Transverse colon (tissue), 4 donors: ENCODE data around the gene INKA2. TPM values are rescaled to one million over a fixed set of nuclear protein-coding genes. Genes with fewer than 3 reads are reported as not detected.

ENCODE experiments used
- DNase-seq: peaks from one replicate; pipeline ENCODE4 v3.0.0-alpha.2; 2019
- H3K27ac ChIP-seq, 4 donors: fragments of 200-600 bp; sonication (generic); 2 replicates each; pipeline ENCODE4 v1.5.1; 2016 to 2018; ENCODE audit warnings: inconsistent platforms in 4 of 4
- H3K27me3 ChIP-seq: fragments of 200-600 bp; sonication (generic); 2 replicates; pipeline ENCODE4 v1.5.1; 2017; ENCODE audit warnings: inconsistent platforms
- H3K36me3 ChIP-seq, 4 donors: fragments of 200-600 bp; sonication (generic); 2 replicates each; pipeline ENCODE4 v1.5.1; 2017 to 2019; ENCODE audit warnings: inconsistent platforms in 4 of 4
- H3K4me1 ChIP-seq, 4 donors: fragments of 200-600 bp; sonication (generic); 2 replicates each; pipeline ENCODE4 v1.5.1; 2017 to 2020; ENCODE audit warnings: inconsistent platforms in 4 of 4
- H3K4me3 ChIP-seq, 4 donors: fragments of 200-600 bp; sonication (generic); 1 replicate in 1 of 4; 2 replicates in 3 of 4; pipeline versions ENCODE4 v1.5.1 to v1.6.1; 2017 to 2019; ENCODE audit warnings: inconsistent platforms in 4 of 4
- H3K9me3 ChIP-seq, 2 donors: fragments of 200-600 bp; sonication (generic); 2 replicates each; pipeline ENCODE4 v1.5.1; 2017 to 2019; ENCODE audit warnings: inconsistent platforms in 2 of 2
- CTCF ChIP-seq, 5 experiments: fragments of 200-600 bp in 3 of 5; fragments of 450-650 bp in 2 of 5; sonication (generic) in 3 of 5; IDR thresholded peaks; 1 replicate in 2 of 5; 2 replicates in 3 of 5; pipeline ENCODE4 v1.5.1; 2016 to 2017; ENCODE audit warnings: antibody characterized with exemption in 5 of 5, inconsistent platforms in 3 of 5, mild to moderate bottlenecking in 2 of 5, moderate library complexity in 1 of 5
- EP300 ChIP-seq: sonication (generic); formaldehyde crosslinking; IDR thresholded peaks from one replicate; pipeline ENCODE4 v1.6.1; 2017; ENCODE audit warnings: antibody characterized with exemption, low read depth
- POLR2A ChIP-seq: fragments of 450-650 bp; IDR thresholded peaks from one replicate; pipeline ENCODE4 v1.6.1; 2016; ENCODE audit warnings: antibody characterized with exemption, mild to moderate bottlenecking, moderate library complexity
- POLR2AphosphoS5 ChIP-seq, 3 donors: sonication (generic); formaldehyde crosslinking; IDR thresholded peaks; one replicate each; pipeline ENCODE4 v1.6.1; 2016; ENCODE audit warnings: antibody characterized with exemption in 3 of 3
- WGBS, 2 donors: methylation state at CpG; one replicate each; pipeline ENCODE4 v1.1.5; 2018; ENCODE audit warnings: low coverage in 1 of 2; 5-methylcytosine and 5-hydroxymethylcytosine counted together
- in situ Hi-C, 4 donors: fragments of 200-750 bp; cut with MboI; loops; one replicate each; pipeline versions ENCODE4 v1.15.0 to v1.15.1; 2017; ENCODE audit warnings: low sequenced_read_pairs in 3 of 4, low pct_ligation_motif_present in 1 of 4, low pct_unique_long_range_greater_than_20kb in 1 of 4
- intact Hi-C: fragments of 100-400 bp; cut with DNase I; formaldehyde crosslinking; loops from one replicate; pipeline ENCODE4 v1.15.1; 2023; ENCODE audit warnings: low total_unique reads
- total RNA-seq, 4 donors: library from RNA; depleted of rRNA; stranded (reverse); fragments of >200 nt; gene quantifications; one replicate each; pipeline ENCODE4 v1.1.0, GENCODE V29; 2016

INKA2 gene
- total RNA-seq, 4 donors from 2014 or later = 1.8 to 2.7 TPM; not detected in 2

GRCh38 chr1:111720977-111721786, 18.0 kb downstream of the INKA2 start:
- Histone ChIP-seq H3K27me3 (no peaks in the 10 kb centered on the region), H3K4me1 (peaks cover 0 to 27% (median 9%) of the 10 kb centered on the region in 4 donors), H3K9me3 (no peaks in the 10 kb centered on the region), H3K36me3 (no peaks in the 10 kb centered on the region), H3K27ac (no peak overlapping the region), H3K4me3 (no peak overlapping the region)
- in situ Hi-C loops (no loop called here), intact Hi-C loops (no loop called here)
- DNase-seq = no peak
- WGBS, 2 donors = 61 to 79% methylated on average over 3 to 10 of the region's 10 CpGs
- TF ChIP-seq POLR2A (no peak), EP300 (no peak), CTCF (IDR thresholded peaks at IDR 0.05) (no peak), POLR2AphosphoS5 (IDR thresholded peaks at IDR 0.05) (no peak)

- in situ Hi-C loops (no loop called here), intact Hi-C loops (no loop called here)
- H3K36me3 ChIP-seq = no peaks in the 10 kb centered on the region
- peak in 1 of 3 donors; percentile 10 for TF ChIP-seq POLR2AphosphoS5 (IDR thresholded peaks at IDR 0.05)
- TF ChIP-seq EP300 = no peak
- no peak for DNase-seq
- H3K4me3 ChIP-seq = no peak overlapping the region
- 66 to 84% methylated on average over 5 to 7 of the region's 7 CpGs for WGBS, 2 donors
- H3K27me3 ChIP-seq = no peaks in the 10 kb centered on the region
- peak overlapping the region in 1 of 4 donors; percentile 3 for H3K27ac ChIP-seq
- H3K4me1 ChIP-seq = peaks cover 0 to 27% (median 9%) of the 10 kb centered on the region in 4 donors
- no peaks in the 10 kb centered on the region for H3K9me3 ChIP-seq
Observed at GRCh38 chr1:111720274-111720976, 18.8 kb downstream of the INKA2 start.

GRCh38 chr1:111719674-111720132, 19.5 kb downstream of the INKA2 start:
- no peak overlapping the region for H3K27ac ChIP-seq
- H3K9me3 ChIP-seq = no peaks in the 10 kb centered on the region
- H3K36me3 ChIP-seq = no peaks in the 10 kb centered on the region
- WGBS, 2 donors = 61% methylated on average over 4 of the region's 4 CpGs; no CpG with 5 or more reads in 1 of the 2 donors
- H3K27me3 ChIP-seq = no peaks in the 10 kb centered on the region
- in situ Hi-C loops = no loop called here
- DNase-seq = no peak
- TF ChIP-seq POLR2AphosphoS5 (IDR thresholded peaks at IDR 0.05) (no peak), POLR2A (no peak), CTCF (IDR thresholded peaks at IDR 0.05) (no peak), EP300 (no peak)
- intact Hi-C loops = no loop called here
- no peak overlapping the region for H3K4me3 ChIP-seq
- peaks cover 0 to 27% (median 9%) of the 10 kb centered on the region in 4 donors for H3K4me1 ChIP-seq

- Histone ChIP-seq H3K27ac (no peak overlapping the region), H3K27me3 (no peaks in the 10 kb centered on the region), H3K4me1 (peaks cover 0 to 27% (median 9%) of the 10 kb centered on the region in 4 donors), H3K9me3 (no peaks in the 10 kb centered on the region), H3K36me3 (no peaks in the 10 kb centered on the region), H3K4me3 (no peak overlapping the region)
- intact Hi-C loops (no loop called here), in situ Hi-C loops (no loop called here)
- 83 to 96% methylated on average over 1 to 5 of the region's 5 CpGs for WGBS, 2 donors
- no peak for DNase-seq
- TF ChIP-seq POLR2AphosphoS5 (IDR thresholded peaks at IDR 0.05) = peak in 1 of 3 donors; percentile 4
- no peak for TF ChIP-seq CTCF (IDR thresholded peaks at IDR 0.05)
Observed at GRCh38 chr1:111719135-111719534, 20.1 kb downstream of the INKA2 start.
